ENCODE measurements around the gene ATP6V0C.

The ATP6V0C gene

DNA sequence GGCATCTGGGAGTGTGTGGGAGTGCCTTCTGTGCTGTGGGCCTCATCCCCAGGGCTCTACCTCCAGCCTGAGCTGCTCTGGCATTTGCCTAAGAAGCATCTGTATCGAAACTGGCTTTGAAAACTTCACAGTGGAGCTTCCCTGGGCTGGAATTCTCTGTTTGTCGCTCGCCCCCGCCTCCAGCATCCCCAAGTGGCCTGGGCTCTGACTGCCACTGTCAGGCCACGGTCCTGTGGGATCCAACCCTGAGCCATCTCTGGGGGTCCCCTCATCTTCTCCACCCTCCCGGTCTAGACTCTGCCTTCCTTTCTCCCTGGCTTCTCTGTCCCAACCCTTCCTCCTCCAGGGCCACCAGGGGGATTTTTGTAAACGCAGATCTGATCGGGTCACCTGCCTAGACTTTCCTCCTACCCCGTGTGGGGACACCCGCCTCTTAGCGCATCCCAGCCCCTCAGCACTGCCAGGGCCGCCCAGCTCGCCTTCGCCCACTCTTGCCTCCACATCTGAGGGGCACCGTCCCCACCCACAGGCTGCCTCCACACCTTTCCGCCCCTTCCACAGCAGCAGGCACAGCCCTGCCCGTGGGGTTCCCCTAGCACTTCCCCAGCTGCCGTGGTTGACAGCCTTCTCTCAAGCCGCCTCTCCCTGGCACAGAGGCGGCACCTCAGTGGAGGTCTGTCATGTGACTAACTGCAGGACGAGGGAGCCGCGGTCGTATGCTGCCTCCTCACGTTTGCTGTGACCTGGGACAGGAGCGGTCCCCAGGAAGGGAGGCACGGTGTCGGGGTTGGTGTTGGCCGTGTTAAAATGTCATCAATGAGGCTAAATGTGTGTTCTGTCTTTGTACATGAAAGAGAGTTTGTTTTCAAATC, 26.9 kb upstream of the ATP6V0C start:
- DNase-seq (ENCODE audit: low read depth): no peak
- no peak overlapping the region for H3K4me3 ChIP-seq (ENCODE audit: low read depth, low read length)
- TF ChIP-seq, protein P1, sequence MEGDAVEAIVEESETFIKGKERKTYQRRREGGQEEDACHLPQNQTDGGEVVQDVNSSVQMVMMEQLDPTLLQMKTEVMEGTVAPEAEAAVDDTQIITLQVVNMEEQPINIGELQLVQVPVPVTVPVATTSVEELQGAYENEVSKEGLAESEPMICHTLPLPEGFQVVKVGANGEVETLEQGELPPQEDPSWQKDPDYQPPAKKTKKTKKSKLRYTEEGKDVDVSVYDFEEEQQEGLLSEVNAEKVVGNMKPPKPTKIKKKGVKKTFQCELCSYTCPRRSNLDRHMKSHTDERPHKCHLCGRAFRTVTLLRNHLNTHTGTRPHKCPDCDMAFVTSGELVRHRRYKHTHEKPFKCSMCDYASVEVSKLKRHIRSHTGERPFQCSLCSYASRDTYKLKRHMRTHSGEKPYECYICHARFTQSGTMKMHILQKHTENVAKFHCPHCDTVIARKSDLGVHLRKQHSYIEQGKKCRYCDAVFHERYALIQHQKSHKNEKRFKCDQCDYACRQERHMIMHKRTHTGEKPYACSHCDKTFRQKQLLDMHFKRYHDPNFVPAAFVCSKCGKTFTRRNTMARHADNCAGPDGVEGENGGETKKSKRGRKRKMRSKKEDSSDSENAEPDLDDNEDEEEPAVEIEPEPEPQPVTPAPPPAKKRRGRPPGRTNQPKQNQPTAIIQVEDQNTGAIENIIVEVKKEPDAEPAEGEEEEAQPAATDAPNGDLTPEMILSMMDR (IDR thresholded peaks at IDR 0.05; ENCODE audit: control insufficient read depth, extremely low read depth, insufficient read depth): no peak

DNA sequence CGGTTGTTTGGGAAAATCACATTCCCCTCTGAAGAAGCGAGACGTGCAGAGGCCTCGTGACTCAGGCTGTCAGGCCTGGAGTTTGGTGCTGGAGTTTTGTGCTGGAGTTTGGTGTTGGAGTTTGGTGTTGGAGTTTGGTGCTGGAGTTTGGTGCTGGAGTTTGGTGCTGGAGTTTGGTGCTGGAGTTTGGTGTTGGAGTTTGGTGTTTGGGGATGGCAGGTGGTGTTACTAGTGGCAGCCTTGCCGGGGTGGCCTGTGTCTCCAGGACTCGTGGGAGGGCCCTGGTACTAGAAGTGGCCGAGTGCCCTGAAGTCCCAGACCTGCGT, 26.3 kb upstream of the ATP6V0C start:
- no peak overlapping the region for H3K4me3 ChIP-seq (ENCODE audit: low read depth, low read length)
- no peak for DNase-seq (ENCODE audit: low read depth)
- TF ChIP-seq, protein P1 (IDR thresholded peaks at IDR 0.05; ENCODE audit: control insufficient read depth, extremely low read depth, insufficient read depth): no peak

DNA sequence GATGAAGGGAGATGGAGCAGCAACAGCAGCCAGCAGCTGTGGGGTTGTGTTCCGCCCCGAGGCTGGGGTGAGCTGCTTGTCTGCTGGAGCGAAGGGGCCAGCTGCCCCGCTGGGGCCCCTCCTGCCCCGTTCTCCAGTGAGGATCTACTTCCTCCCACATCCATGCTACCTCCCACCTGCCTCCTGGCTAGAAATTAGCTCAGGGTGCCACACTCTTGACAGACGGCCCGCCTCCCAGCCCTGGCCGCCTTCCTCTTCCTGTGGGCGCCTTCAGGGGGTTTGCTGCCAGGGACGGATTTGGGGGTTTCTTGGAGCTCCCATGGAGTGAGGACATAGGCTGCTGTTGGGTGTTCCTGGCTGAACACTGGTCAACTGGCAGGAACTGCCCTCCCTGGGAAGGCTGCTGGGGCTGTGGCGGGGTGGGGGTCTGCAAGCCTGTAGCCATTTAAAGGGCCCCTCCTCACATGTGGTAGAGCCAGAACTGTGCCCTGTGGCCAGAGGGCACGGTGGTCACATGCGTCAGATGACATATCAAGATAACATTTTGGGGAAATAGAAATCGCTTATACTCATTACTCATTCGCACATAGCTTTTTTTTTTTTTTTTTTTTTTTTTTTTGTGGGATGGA, 25.7 kb upstream of the ATP6V0C start:
- no peak overlapping the region for H3K4me3 ChIP-seq (ENCODE audit: low read depth, low read length)
- TF ChIP-seq, protein P1 (IDR thresholded peaks at IDR 0.05; ENCODE audit: control insufficient read depth, extremely low read depth, insufficient read depth): no peak
- no peak for DNase-seq (ENCODE audit: low read depth)

DNA sequence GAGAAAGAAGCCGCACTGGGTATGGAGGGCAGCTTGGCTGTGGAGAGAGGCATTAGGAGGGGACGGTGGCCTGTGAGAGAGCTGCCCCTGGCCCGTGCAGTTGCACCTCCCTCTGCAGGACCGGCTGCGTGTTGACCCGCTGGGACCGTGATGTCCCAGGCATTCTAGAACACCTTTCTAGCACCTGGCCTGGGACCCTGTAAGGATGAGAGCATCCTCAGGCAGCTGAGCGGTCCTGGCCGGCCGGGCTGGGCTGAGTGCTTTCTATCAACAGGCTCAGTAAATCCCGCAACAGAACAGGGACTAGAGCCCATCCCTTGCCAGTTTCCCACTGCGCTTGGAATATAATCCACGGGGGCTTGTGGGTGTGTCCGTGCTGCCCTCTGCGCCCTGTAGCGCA, 24.2 kb upstream of the ATP6V0C start:
- DNase-seq (ENCODE audit: low read depth): no peak
- TF ChIP-seq, protein P1 (IDR thresholded peaks at IDR 0.05; ENCODE audit: control insufficient read depth, extremely low read depth, insufficient read depth): no peak
- H3K4me3 ChIP-seq (ENCODE audit: low read depth, low read length): no peak overlapping the region

DNA sequence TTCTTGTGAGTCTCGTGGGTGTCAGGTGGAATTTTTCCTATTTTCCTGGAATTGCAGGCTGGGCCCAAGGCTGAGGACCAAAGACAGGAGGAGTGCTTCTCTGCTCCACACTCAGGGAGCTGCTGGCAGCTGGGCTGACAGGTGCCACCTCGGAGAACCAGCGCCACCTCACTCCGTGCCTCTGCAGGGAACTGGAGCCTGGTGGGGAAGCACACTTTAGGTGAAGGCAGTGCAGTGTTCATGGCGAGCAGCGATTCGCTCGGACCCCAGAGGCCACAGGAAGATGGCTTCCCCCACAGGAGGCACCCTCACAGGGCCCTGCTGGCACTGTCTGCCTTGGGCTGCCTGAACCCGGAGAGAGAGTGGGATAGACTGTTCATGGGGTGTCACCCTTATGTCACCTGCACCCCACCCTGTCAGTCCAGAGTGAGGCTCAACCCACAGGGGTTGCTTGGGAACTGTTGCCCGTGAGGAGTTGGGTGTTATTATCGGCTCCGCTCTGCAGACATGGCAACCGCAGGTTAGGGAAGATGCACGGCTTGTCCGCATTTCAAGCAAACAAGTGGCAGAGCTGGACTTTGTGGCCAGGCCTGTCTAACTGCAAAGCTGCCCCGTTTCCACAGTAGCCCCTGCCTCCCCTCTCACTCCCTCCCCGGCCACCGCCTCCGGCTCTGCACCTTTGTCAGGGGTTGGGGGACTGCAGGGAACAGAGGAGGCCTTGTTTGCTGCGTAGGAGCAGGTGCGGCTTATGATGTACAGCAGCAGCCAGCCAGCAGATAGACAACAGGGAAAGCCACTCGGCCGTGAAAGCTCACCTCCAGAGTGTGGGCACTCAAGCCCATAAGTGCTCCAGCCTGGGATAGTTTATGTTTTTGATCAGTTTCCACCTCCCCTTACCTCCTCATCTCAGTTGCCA, 23.3 kb upstream of the ATP6V0C start:
- DNase-seq (ENCODE audit: low read depth): no peak
- TF ChIP-seq, protein P1 (IDR thresholded peaks at IDR 0.05; ENCODE audit: control insufficient read depth, extremely low read depth, insufficient read depth): no peak

DNA sequence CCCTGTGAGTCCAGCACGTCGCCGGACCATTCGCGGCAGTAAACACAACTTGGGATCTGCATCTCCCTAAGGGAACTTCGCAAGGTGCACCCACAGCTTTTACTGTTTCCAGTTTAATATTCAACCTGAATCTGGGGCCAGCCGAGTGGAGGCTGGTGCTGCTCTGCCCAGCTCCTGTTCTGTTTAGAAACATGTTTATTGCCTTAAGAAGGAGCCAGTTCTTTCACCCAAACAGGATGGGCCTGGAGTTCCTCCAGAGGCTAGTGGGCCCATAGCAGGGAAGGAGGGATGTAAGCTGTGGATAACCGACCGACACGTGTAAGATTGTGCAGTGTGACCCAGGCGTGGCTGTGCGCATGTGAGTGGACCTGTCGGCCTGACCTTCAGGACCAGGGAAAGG, 21.5 kb upstream of the ATP6V0C start:
- TF ChIP-seq, protein P1 (IDR thresholded peaks at IDR 0.05; ENCODE audit: control insufficient read depth, extremely low read depth, insufficient read depth): no peak
- H3K4me3 ChIP-seq (ENCODE audit: low read depth, low read length): no peak overlapping the region
- DNase-seq (ENCODE audit: low read depth): no peak

More for the DNA sequence above, 23.3 kb upstream of the ATP6V0C start:
- no peak overlapping the region for H3K4me3 ChIP-seq (ENCODE audit: low read depth, low read length)

Measured in LNCaP clone FGC (cell line).